Measurements from ENCODE around the gene FAM120A. TPM values are rescaled to one million over a fixed set of nuclear protein-coding genes. Genes with fewer than 3 reads are reported as not detected.

Gene FAM120A
- total and polyA plus RNA-seq, 9 of the 15 experiments (the other 6 are each of a cell fraction or from before 2014, with no cell fraction given), result 8.7 to 71.0 (median 42.2) TPM

- no peak for TF ChIP-seq ARID4B (CRISPR knock-in tag; IDR thresholded peaks at IDR 0.05)
- no peak for TF ChIP-seq SETDB1 (IDR thresholded peaks at IDR 0.05; ENCODE audit: low read length)
- TF ChIP-seq ZNF75A (CRISPR knock-in tag; IDR thresholded peaks at IDR 0.05), result no peak
- no peak for TF ChIP-seq L3MBTL2 (IDR thresholded peaks at IDR 0.05)
- no peak for TF ChIP-seq PCBP1 (IDR thresholded peaks at IDR 0.05; ENCODE audit: low read depth, low read length, poor library complexity, severe bottlenecking)
Measured at GRCh38 chr9:93589688-93590087, 138.2 kb downstream of the FAM120A start (continued).

GRCh38 chr9:93590609-93591234, 139.2 kb downstream of the FAM120A start:
- H3K4me1 ChIP-seq (replicated peaks in 1 of 2; ENCODE audit: control insufficient read depth in 2 of 2, insufficient read depth in 2 of 2, low read length in 2 of 2), result peaks cover 19 to 26% of the 10 kb centered on the region in 2 experiments
- no peaks in the 10 kb centered on the region for H3K27me3 ChIP-seq (ENCODE audit: control insufficient read depth in 2 of 2, insufficient read depth in 2 of 2, low read length in 2 of 2)
- no peak overlapping the region for H3K27ac ChIP-seq (ENCODE audit: extremely low read depth, low read depth, low read length)
- H3K79me2 ChIP-seq (ENCODE audit: control insufficient read depth, insufficient read depth, low read length), result peaks cover 25% of the 10 kb centered on the region
- no peak for ATAC-seq
- no peaks in the 10 kb centered on the region for H3K9me1 ChIP-seq (ENCODE audit: control insufficient read depth, insufficient read depth, low read length)
- BruUV-seq (replicated peaks), result no TSS peak
- no peaks in the 10 kb centered on the region for H3K36me3 ChIP-seq (ENCODE audit: control insufficient read depth, insufficient read depth, low read length)
- H4K20me1 ChIP-seq (replicated peaks; ENCODE audit: control insufficient read depth, insufficient read depth, low read length), result peaks cover 11% of the 10 kb centered on the region; the same call in 1 of the 2 replicates
- H3K4me3 ChIP-seq, result no peak overlapping the region
- no peak overlapping the region for H3K9ac ChIP-seq (ENCODE audit: insufficient read depth in 1 of 2, low read depth in 2 of 2, low read length in 2 of 2)
- in situ Hi-C loops (cut with MboI) (no loop called here), intact Hi-C loops (cut with micrococcal nuclease) (no loop called here)
- CTCF ChIA-PET (ENCODE audit: low intra/inter-chr PET ratio), result no interaction called here
- no peak overlapping the region for H2AFZ ChIP-seq (ENCODE audit: low read depth, low read length)
- H3K9me3 ChIP-seq (replicated peaks; ENCODE audit: control insufficient read depth, insufficient read depth, low read depth, low read length), result no peaks in the 10 kb centered on the region
- FAIRE-seq, result no peak
- DNase-seq (ENCODE audit: extremely low read depth in 1 of 4, low spot score in 3 of 4), result no peak
- H3K4me2 ChIP-seq (ENCODE audit: insufficient read depth, low read length), result no peak overlapping the region
- POLR2A ChIA-PET, result interaction anchor here (0.9 to 1.2 kb wide), 2 partner anchors 10 to 24 kb away, joined by 3 to 6 read pairs; no protein-coding TSS in a partner anchor
- TF ChIP-seq NFXL1 (CRISPR knock-in tag; IDR thresholded peaks at IDR 0.05) (no peak), ESRRB (CRISPR knock-in tag; IDR thresholded peaks at IDR 0.05; ENCODE audit: borderline replicate concordance) (no peak), FOXM1 (IDR thresholded peaks at IDR 0.05; ENCODE audit: low read depth) (no peak), FOXM1 (CRISPR knock-in tag; IDR thresholded peaks at IDR 0.05; ENCODE audit: low read depth) (no peak), CREBBP (IDR thresholded peaks at IDR 0.05; ENCODE audit: low read depth, low read length) (no peak), TRIM28 (IDR thresholded peaks at IDR 0.05) (no peak), SMAD1 (IDR thresholded peaks at IDR 0.05; ENCODE audit: low read depth, low read length, partially characterized antibody) (no peak), KDM5B (IDR thresholded peaks at IDR 0.05; ENCODE audit: insufficient replicate concordance, low read depth, low read length) (no peak), RBM22 (IDR thresholded peaks at IDR 0.05; ENCODE audit: low read depth, low read length, poor library complexity, severe bottlenecking) (no peak)
- WGBS (ENCODE audit: insufficient coverage, low coverage, missing lambda C conversion rate), result 53% methylated on average over 8 of the region's 8 CpGs
